OCI-LY1 (cell line): ENCODE data around the gene RAP1GDS1.

ENCODE experiments used
- H2AFZ ChIP-seq: fragments of 200-600 bp; sonication (generic), shearing (Covaris generic); 2 replicates; pipeline ENCODE4 v1.6.0; 2014; ENCODE audit warnings: antibody characterized with exemption, mild to moderate bottlenecking, low read length
- H3F3A ChIP-seq: fragments of 200-600 bp; sonication (generic), shearing (Covaris generic); 2 replicates; pipeline ENCODE4 v1.6.0; 2014; ENCODE audit warnings: mild to moderate bottlenecking, antibody characterized with exemption, low read length, moderate library complexity; ENCODE audit not compliant: insufficient read depth
- H3K27ac ChIP-seq: fragments of 200-600 bp; sonication (generic); 2 replicates; pipeline ENCODE4 v1.5.1; 2014; ENCODE audit warnings: low read length, mixed run types, mild to moderate bottlenecking, low read depth; ENCODE audit not compliant: poor library complexity, severe bottlenecking
- H3K27me3 ChIP-seq: fragments of 200-600 bp; sonication (generic); 2 replicates; pipeline ENCODE4 v1.6.0; 2014; ENCODE audit warnings: antibody characterized with exemption, mild to moderate bottlenecking, low read length, moderate library complexity; ENCODE audit not compliant: insufficient read depth
- H3K36me3 ChIP-seq: fragments of 200-600 bp; sonication (generic); 2 replicates; pipeline ENCODE4 v1.6.1; 2014; ENCODE audit warnings: mild to moderate bottlenecking, antibody characterized with exemption, low read length, moderate library complexity, mixed read lengths; ENCODE audit not compliant: insufficient read depth
- H3K4me1 ChIP-seq: fragments of 200-600 bp; sonication (generic); 2 replicates; pipeline ENCODE4 v1.5.1; 2014; ENCODE audit warnings: mild to moderate bottlenecking, low read length, moderate library complexity; ENCODE audit not compliant: insufficient read depth, severe bottlenecking
- H3K4me2 ChIP-seq: fragments of 200-600 bp; sonication (generic), shearing (Covaris generic); 2 replicates; pipeline ENCODE4 v1.6.1; 2014; ENCODE audit warnings: low read length
- H3K4me3 ChIP-seq: fragments of 200-600 bp; sonication (generic); 2 replicates; pipeline ENCODE4 v1.5.1; 2014; ENCODE audit warnings: low read length, low read depth, mild to moderate bottlenecking, mixed read lengths; ENCODE audit not compliant: poor library complexity, severe bottlenecking
- H3K79me2 ChIP-seq: fragments of 200-600 bp; shearing (Covaris generic); 2 replicates; pipeline ENCODE4 v1.6.1; 2016; ENCODE audit warnings: mixed run types, low read length, mixed read lengths; ENCODE audit not compliant: insufficient read depth
- H3K9ac ChIP-seq: fragments of 200-600 bp; sonication (generic), shearing (Covaris generic); 2 replicates; pipeline ENCODE4 v1.6.1; 2014; ENCODE audit warnings: mild to moderate bottlenecking, low read length, mixed read lengths
- H3K9me2 ChIP-seq: fragments of 200-600 bp; sonication (generic), shearing (Covaris generic); 2 replicates; pipeline ENCODE4 v1.6.1; 2014; ENCODE audit warnings: low read depth, mild to moderate bottlenecking, low read length, mixed read lengths
- H3K9me3 ChIP-seq: fragments of 200-600 bp; shearing (Covaris generic); 2 replicates; pipeline ENCODE4 v1.6.1; 2014; ENCODE audit warnings: low read length, mixed read lengths
- H4K20me1 ChIP-seq: fragments of 200-600 bp; sonication (generic), shearing (Covaris generic); 2 replicates; pipeline ENCODE4 v1.6.0; 2016; ENCODE audit warnings: mild to moderate bottlenecking, low read length; ENCODE audit not compliant: insufficient read depth
- CTCF ChIP-seq: fragments of 200-600 bp; sonication (generic), shearing (Covaris generic); IDR thresholded peaks from 2 replicates; pipeline ENCODE4 v1.5.1; 2017; ENCODE audit warnings: mild to moderate bottlenecking, antibody characterized with exemption, low read length, moderate library complexity, mixed read lengths
- EZH2 ChIP-seq: fragments of 200-600 bp; sonication (generic), shearing (Covaris generic); IDR thresholded peaks from 2 replicates; pipeline ENCODE4 v1.8.0; 2017; ENCODE audit warnings: borderline replicate concordance, mixed run types, mild to moderate bottlenecking, antibody characterized with exemption, low read length, moderate library complexity, mixed read lengths

Gene RAP1GDS1

GRCh38 chr4:98490251-98490650 lies 229.1 kb downstream of the RAP1GDS1 start:
- no peaks in the 10 kb centered on the region for H4K20me1 ChIP-seq
- H3K79me2 ChIP-seq, result no peaks in the 10 kb centered on the region
- H3K4me1 ChIP-seq, result no peaks in the 10 kb centered on the region
- no peaks in the 10 kb centered on the region for H3K9me2 ChIP-seq
- no peak for TF ChIP-seq CTCF
- TF ChIP-seq EZH2, result no peak
- H3K36me3 ChIP-seq, result no peaks in the 10 kb centered on the region
- H3K9ac ChIP-seq, result no peak overlapping the region
- no peak overlapping the region for H3K4me2 ChIP-seq
- H3F3A ChIP-seq, result no peaks in the 10 kb centered on the region
- no peak overlapping the region for H3K27ac ChIP-seq
- H2AFZ ChIP-seq, result no peak overlapping the region
- H3K4me3 ChIP-seq, result no peak overlapping the region
- no peaks in the 10 kb centered on the region; the same call in 1 of the 2 replicates for H3K27me3 ChIP-seq
- H3K9me3 ChIP-seq, result no peaks in the 10 kb centered on the region

DNA sequence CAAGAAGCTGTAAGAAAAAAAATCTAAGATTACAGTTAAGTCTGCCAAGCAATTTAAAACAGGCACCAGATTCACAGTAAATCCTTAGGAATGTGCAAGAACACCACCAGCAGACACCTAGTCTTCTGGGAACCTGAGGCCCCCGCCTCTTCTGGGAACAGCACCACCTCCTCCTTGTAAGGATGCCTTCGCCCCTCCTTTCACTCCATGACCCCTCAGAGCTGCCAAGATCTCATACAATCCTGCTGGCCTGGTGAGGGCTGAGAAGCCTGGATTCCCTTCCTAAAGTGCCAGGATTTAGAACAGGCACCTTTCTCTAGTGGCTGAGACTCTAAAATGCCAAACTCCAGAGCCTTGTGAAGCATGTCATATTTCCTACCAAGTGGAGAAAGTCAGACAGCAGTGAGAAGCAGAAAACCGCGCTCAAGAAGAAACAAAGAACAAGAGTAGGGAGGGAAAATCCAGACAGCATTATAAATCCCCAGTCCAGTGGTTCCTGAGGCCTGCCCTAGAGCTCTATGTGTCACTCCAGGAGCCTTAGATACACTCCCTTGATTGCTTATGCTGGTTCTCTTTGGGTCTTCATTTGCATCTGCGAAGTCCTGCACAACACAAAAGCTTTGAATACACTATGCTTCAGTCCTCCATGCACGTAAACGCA lies 230.8 kb downstream of the RAP1GDS1 start:
- H3K9me3 ChIP-seq, result no peaks in the 10 kb centered on the region
- H3K27ac ChIP-seq, result no peak overlapping the region
- H3K36me3 ChIP-seq, result no peaks in the 10 kb centered on the region
- H3F3A ChIP-seq, result no peaks in the 10 kb centered on the region
- no peak overlapping the region for H3K9ac ChIP-seq
- no peaks in the 10 kb centered on the region; the same call in 1 of the 2 replicates for H3K27me3 ChIP-seq
- no peak overlapping the region for H3K4me3 ChIP-seq
- H2AFZ ChIP-seq, result no peak overlapping the region
- no peaks in the 10 kb centered on the region for H3K4me1 ChIP-seq
- no peak overlapping the region for H3K4me2 ChIP-seq
- no peak for TF ChIP-seq EZH2
- TF ChIP-seq CTCF, result no peak
- H3K79me2 ChIP-seq, result no peaks in the 10 kb centered on the region
- no peaks in the 10 kb centered on the region for H4K20me1 ChIP-seq
- H3K9me2 ChIP-seq, result no peaks in the 10 kb centered on the region

GRCh38 chr4:98493296-98493695 lies 232.1 kb downstream of the RAP1GDS1 start:
- no peaks in the 10 kb centered on the region for H3K9me2 ChIP-seq
- no peak overlapping the region for H3K27ac ChIP-seq
- TF ChIP-seq EZH2 (no peak), CTCF (no peak)
- no peaks in the 10 kb centered on the region for H3F3A ChIP-seq
- H2AFZ ChIP-seq, result no peak overlapping the region
- H3K4me2 ChIP-seq, result no peak overlapping the region
- H3K79me2 ChIP-seq, result no peaks in the 10 kb centered on the region
- no peaks in the 10 kb centered on the region for H4K20me1 ChIP-seq
- no peaks in the 10 kb centered on the region for H3K9me3 ChIP-seq
- no peak overlapping the region for H3K4me3 ChIP-seq
- no peaks in the 10 kb centered on the region; the same call in 1 of the 2 replicates for H3K27me3 ChIP-seq
- no peaks in the 10 kb centered on the region for H3K4me1 ChIP-seq
- no peaks in the 10 kb centered on the region for H3K36me3 ChIP-seq
- H3K9ac ChIP-seq, result no peak overlapping the region
